ENCODE data around the gene FGF14. TPM values are rescaled to one million over a fixed set of nuclear protein-coding genes. Genes with fewer than 3 reads are reported as not detected.

The FGF14 gene
- total RNA-seq, 2 experiments from 2014 or later: not detected

Other genes with a start within 250 kb of the FGF14 start
- 10 to 100 TPM; 73.5 to 75.3 TPM for gene TPP2, start 194.9 kb upstream of the FGF14 start, total RNA-seq